Measurements from ENCODE around the gene IRX5. TPM values are rescaled to one million over a fixed set of nuclear protein-coding genes. Genes with fewer than 3 reads are reported as not detected.

The IRX5 gene
- total and polyA plus RNA-seq, 8 donors: 0.75 to 15.2 (median 3.5) TPM; not detected in 1

- DNase-seq: no peak
- H3K27ac ChIP-seq: no peak overlapping the region
- no peaks in the 10 kb centered on the region for H3K36me3 ChIP-seq
- TF ChIP-seq EP300 (IDR thresholded peaks at IDR 0.05): no peak
- TF ChIP-seq POLR2AphosphoS5 (IDR thresholded peaks at IDR 0.05): no peak
- TF ChIP-seq, protein P1, sequence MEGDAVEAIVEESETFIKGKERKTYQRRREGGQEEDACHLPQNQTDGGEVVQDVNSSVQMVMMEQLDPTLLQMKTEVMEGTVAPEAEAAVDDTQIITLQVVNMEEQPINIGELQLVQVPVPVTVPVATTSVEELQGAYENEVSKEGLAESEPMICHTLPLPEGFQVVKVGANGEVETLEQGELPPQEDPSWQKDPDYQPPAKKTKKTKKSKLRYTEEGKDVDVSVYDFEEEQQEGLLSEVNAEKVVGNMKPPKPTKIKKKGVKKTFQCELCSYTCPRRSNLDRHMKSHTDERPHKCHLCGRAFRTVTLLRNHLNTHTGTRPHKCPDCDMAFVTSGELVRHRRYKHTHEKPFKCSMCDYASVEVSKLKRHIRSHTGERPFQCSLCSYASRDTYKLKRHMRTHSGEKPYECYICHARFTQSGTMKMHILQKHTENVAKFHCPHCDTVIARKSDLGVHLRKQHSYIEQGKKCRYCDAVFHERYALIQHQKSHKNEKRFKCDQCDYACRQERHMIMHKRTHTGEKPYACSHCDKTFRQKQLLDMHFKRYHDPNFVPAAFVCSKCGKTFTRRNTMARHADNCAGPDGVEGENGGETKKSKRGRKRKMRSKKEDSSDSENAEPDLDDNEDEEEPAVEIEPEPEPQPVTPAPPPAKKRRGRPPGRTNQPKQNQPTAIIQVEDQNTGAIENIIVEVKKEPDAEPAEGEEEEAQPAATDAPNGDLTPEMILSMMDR (IDR thresholded peaks at IDR 0.05): no peak
- TF ChIP-seq POLR2A (IDR thresholded peaks at IDR 0.05): no peak
- intact Hi-C loops (cut with DNase I; ENCODE audit: low total_unique reads): no loop called here
- H3K4me3 ChIP-seq: no peak overlapping the region
- H3K4me1 ChIP-seq: no peaks in the 10 kb centered on the region
- 58 to 91% (median 81%) methylated on average over 4 of the region's 4 CpGs for WGBS, 5 donors
- H3K9me3 ChIP-seq: peaks cover 0 to 9% (median 0%) of the 10 kb centered on the region in 4 donors
- H3K27me3 ChIP-seq: no peaks in the 10 kb centered on the region
Observed at GRCh38 chr16:54890381-54890780, 40.3 kb upstream of the IRX5 start.

DNA sequence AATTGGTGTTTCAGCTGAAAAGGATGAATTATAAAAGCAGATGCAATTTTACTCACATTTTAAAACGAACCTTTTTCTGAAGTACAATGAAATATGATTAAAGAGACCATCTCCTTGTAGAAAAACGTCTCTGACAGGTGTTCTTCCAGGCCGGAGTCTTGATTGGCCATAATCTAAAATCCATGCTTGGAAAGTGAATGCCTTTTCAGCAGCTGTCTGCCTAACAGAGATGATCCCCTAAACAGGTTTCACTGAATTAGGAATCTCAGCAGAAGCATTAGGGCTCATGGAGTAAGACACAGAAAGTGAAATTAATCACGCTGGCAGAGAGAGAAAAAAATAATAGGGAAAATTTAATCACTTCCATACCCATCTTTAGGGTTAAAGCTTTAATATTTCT, 39.3 kb upstream of the IRX5 start:
- H3K9me3 ChIP-seq: peaks cover 0 to 7% (median 0%) of the 10 kb centered on the region in 4 donors
- no peak for DNase-seq
- H3K4me1 ChIP-seq: no peaks in the 10 kb centered on the region
- no peak overlapping the region for H3K4me3 ChIP-seq
- TF ChIP-seq POLR2AphosphoS5 (IDR thresholded peaks at IDR 0.05) (no peak), EP300 (IDR thresholded peaks at IDR 0.05) (no peak), POLR2A (IDR thresholded peaks at IDR 0.05) (no peak)
- TF ChIP-seq, protein P1 (IDR thresholded peaks at IDR 0.05): no peak
- intact Hi-C loops (cut with DNase I; ENCODE audit: low total_unique reads): no loop called here
- 72 to 86% (median 76%) methylated on average over 4 of the region's 4 CpGs for WGBS, 5 donors
- no peaks in the 10 kb centered on the region for H3K36me3 ChIP-seq
- no peak overlapping the region for H3K27ac ChIP-seq
- H3K27me3 ChIP-seq: no peaks in the 10 kb centered on the region

DNA sequence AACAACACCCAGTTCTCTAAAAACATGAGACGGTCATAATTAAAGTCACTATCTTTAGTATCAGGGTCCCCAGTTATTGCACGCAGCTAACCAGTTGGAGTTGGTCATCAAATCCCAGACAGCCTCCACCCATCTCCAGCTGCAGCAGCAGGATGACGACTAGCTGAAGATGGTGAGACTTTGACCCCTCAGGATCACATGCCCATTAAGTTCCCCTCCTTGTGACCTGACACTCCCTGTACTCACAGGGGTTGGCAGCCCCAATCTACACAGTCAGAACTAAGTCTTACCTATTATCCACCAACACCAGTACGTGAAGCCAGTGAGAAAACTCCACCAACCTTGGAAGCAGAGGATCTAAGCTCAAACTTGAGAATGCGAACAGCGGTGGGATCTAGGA, 37.7 kb upstream of the IRX5 start:
- intact Hi-C loops (cut with DNase I; ENCODE audit: low total_unique reads): no loop called here
- Histone ChIP-seq H3K4me3 (no peak overlapping the region), H3K36me3 (no peaks in the 10 kb centered on the region), H3K27me3 (no peaks in the 10 kb centered on the region), H3K9me3 (no peaks in the 10 kb centered on the region), H3K27ac (no peak overlapping the region), H3K4me1 (no peaks in the 10 kb centered on the region)
- TF ChIP-seq POLR2AphosphoS5 (IDR thresholded peaks at IDR 0.05) (no peak), POLR2A (IDR thresholded peaks at IDR 0.05) (no peak), EP300 (IDR thresholded peaks at IDR 0.05) (no peak)
- TF ChIP-seq, protein P1 (IDR thresholded peaks at IDR 0.05): no peak
- DNase-seq: no peak
- 70 to 79% (median 78%) methylated on average over 6 of the region's 6 CpGs for WGBS, 5 donors

DNA sequence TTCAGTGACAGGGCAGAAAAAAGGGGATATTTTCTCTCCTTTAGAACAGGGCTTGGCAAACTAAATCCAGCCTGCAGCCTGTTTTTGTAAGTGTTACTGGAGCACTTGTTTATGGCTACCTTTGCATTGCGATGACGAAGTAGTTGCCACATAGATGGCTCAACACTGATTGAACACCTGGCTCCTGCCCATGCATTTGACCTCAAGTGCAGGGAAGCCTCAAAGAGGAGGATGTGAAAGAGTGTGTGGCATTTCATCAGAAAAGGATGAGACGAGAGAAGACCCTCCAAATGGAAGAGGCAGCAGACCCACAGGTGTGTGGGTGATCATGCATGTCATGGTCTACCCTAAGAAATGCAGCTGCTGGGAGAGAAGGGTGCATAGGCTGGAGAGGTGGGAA, 32.7 kb upstream of the IRX5 start:
- Histone ChIP-seq H3K27ac (no peak overlapping the region), H3K27me3 (no peaks in the 10 kb centered on the region), H3K4me3 (no peak overlapping the region), H3K9me3 (peaks cover 0 to 8% (median 0%) of the 10 kb centered on the region in 4 donors), H3K4me1 (no peaks in the 10 kb centered on the region), H3K36me3 (no peaks in the 10 kb centered on the region)
- no peak for TF ChIP-seq EP300 (IDR thresholded peaks at IDR 0.05)
- no peak for TF ChIP-seq POLR2AphosphoS5 (IDR thresholded peaks at IDR 0.05)
- TF ChIP-seq POLR2A (IDR thresholded peaks at IDR 0.05): no peak
- TF ChIP-seq, protein P1 (IDR thresholded peaks at IDR 0.05): no peak
- intact Hi-C loops (cut with DNase I; ENCODE audit: low total_unique reads): no loop called here
- 76 to 88% (median 83%) methylated on average over 3 of the region's 3 CpGs for WGBS, 5 donors
- DNase-seq: no peak

Measured in stomach (tissue), 9 donors.